IPS-18c (cell line): Measurements from ENCODE around the gene ZYX.
"Not testable (repeated sequence)": the region's sequence is repeated elsewhere in the genome, so short reads cannot be mapped to it uniquely, and the experiment has no call there.

Experiments
- H3K4me3 ChIP-seq: 2 replicates; pipeline ENCODE4 v1.7.0; 2013; ENCODE audit warnings: low read depth, mild to moderate bottlenecking, low read length, moderate library complexity; ENCODE audit not compliant: insufficient read depth
- H3K9me3 ChIP-seq: one replicate; pipeline ENCODE4 v1.6.1; 2013; ENCODE audit warnings: mild to moderate bottlenecking, low read length, moderate library complexity; ENCODE audit not compliant: control insufficient read depth, insufficient read depth

The ZYX gene

DNA sequence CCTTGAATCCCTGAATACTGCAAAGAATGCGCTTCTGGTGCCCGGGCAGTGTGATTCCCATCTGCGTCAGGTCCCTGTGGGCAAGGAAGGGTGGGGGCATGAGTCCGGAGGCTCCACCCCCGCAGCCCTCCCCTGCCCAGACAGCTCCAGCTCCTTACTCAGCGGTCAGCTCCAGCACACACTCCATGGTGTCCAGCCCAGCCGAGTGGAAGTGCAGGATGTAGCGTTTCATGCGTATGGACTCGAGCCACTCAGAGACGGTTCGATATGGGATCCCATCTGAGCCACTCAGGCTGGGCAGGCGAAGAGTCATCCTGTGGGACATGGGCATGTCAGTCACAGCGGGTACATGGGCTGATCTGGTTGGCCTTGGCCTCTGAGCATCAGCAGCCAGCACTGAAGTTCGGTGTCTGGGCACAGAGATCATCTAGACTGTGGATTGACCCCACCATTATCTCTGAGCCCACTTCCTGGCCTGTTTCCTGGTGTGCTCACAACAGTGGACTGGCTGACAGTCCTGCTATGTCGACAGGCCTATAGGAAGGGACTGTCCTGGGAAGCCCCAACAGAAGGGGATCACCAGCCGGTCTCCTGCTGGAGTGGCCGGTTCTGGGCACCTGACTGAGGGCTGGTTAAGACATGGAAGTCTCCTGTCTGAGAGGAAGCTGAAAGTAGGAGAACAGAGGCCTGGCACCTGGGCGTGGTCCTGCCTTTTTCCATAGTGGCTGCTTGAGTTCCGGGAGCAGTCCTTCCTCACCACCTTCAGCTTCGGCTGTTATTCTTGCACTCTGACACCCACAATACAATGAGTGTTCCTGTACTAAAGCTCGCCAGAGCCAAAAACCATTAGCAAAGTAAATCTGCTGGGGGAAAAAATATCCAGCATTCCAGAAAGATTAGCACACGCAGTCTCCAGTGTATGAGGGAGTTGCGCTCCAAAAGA, 10.6 kb downstream of the ZYX start:
- H3K4me3 ChIP-seq = no peak overlapping the region

DNA sequence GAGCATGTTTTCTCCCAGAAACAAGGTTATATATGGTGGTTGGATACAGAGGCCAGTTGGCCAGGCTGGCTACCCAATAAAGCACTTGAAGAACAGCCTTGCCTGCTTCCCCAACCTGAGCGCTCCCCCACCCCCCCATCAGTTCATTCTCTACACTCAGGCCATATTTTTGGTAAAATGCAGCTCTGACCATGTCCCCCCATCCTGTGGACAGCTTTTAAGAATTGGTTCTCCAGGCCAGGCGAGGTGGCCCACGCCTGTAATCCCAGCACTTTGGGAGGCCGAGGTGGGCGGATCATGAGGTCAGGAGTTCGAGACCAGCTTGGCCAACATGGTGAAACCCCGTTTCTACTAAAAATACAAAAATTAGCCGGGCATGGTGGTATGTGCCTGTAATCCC, 11.3 kb downstream of the ZYX start:
- H3K9me3 ChIP-seq, H3K4me3 ChIP-seq: not testable (repeated sequence)

More for the DNA sequence above, 10.6 kb downstream of the ZYX start:
- H3K9me3 ChIP-seq = no peaks in the 10 kb centered on the region

DNA sequence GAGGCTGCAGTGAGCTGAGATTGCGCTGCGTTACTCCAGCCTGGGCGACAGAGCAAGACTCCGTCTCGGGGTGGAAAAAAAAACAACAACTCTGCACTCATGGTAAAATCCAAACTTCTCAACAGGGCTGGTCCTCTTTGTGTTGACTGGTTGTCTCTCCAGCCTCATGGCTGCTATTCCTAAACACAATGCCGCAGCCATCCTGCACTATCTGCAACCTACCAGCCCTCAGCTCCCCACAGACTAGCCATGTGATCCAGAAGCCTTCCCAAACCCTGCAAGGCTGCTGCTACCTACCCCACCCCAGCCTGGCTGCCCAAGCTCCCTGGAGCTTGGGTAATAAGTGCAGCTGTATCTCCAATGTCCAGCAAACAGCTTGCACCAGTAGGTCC, 11.7 kb downstream of the ZYX start:
- no peak overlapping the region for H3K4me3 ChIP-seq
- H3K9me3 ChIP-seq = no peaks in the 10 kb centered on the region

DNA sequence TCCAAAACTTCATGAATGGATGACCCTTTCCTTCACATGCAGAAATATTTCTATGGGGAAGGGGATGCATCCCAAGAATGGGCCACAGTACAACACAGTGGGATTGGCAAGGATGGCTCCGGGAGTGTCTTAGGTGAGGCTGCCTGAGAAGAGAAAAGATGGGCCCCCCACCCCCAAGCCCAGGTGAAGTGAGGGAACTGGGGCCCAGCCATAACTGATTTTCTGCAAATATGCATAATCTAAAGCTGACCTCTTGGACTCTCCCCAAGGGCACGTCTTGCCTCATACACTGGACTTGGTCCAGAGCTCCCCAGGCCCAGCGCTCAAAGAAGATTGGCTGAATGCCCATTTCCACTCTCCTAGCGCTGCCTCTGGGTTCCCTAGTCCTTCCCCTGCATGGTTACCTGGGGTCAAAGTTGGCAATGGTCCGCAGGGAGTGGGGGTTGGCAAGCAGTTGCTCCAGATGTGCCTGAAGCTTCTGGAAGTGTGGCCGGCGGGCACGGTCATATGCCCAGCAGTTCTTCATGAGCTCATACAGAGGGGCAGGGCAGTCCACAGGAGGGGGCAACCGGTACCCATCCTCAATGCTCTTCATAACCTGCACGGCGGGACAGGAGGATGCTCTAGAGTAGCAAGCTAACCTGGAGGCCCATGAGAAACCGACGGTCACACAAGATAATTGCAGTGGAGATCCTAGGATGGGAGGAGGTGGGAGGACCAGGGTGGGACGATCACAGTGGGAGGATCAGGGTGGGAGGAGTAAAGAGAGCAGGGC, 12.3 kb downstream of the ZYX start:
- Histone ChIP-seq H3K9me3 (no peaks in the 10 kb centered on the region), H3K4me3 (no peak overlapping the region)

DNA sequence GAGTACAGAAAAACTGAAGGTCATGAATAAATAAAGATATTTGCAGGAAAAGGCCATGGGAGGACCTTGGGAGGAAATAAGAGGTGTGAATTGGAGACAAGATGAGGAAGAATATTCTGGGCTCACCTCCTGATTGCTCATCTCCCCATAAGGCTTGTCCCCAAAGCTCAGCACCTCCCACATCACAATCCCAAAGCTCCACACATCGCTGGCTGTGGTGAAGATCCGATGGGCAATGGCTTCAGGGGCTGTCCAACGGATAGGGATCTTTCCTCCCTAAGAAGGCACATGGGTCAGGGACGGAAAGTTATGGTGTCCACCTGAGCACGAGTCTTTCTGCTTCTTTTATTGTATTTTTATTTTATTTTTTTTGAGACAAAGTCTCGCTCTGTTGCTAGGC, 12.9 kb downstream of the ZYX start:
- Histone ChIP-seq H3K4me3 (no peak overlapping the region), H3K9me3 (no peaks in the 10 kb centered on the region)

DNA sequence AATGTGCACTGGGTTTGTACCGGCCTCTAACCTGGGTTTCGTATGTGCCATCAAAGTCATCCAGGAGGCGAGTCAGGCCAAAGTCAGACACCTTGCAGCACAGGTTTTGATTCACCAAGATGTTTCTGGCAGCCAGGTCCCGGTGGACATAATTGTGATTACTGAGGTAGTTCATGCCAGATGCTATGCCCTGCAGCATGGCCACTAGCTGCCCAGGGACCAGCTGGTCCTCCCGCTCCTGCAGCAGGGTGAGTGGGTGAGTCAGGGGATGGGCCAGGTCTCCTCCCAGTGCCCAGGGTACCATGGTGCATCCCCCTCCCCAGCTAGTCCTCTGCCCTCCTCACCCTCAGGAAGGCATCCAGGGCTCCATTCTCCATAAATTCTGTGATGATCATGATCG, 13.6 kb downstream of the ZYX start:
- Histone ChIP-seq H3K9me3 (no peaks in the 10 kb centered on the region), H3K4me3 (no peak overlapping the region)

DNA sequence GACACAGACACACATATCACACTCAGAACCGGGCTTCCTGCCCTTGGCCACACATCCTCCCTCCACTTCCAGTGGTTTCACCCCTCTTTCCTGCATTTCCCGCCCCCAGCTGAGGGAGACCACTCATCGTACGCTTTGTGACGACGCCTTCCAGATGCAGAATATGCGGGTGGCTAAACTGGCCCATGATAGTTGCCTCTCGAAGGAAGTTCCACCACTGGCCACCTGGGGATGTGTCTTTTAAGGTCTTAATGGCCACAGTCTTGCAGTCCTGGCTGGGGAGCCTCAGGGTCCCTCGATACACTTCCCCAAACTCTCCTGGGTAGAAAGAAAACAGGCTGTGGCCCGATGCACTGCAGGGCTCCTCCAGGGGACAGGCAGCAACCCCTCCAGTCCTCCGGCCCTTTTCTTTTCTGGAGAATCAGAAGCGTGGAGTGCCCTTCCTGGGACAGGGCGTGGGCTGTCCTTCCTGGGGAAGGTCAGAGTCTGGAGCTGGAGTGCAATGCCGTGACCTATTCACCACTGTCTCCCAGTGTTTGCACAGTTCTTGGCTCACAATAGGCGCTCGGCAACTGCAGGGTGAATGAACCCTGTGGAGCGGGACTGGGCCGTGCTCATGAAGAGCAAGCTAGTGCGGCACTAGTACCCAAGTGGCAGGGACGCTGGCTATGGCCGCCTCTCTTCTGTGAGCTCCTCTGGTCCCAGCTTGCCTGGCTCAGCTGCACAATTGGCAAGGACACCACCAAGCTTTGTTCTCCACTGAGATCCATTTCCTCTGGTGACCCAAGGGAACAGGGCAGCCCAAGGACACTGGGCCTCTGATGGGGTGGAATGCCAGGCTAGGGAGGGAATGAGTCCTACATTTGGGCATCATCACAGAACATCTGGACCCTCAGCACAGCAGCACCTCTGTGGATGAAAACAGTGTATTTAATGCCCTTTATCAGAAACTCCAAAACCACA, 14.3 kb downstream of the ZYX start:
- Histone ChIP-seq H3K9me3 (no peaks in the 10 kb centered on the region), H3K4me3 (no peak overlapping the region)

DNA sequence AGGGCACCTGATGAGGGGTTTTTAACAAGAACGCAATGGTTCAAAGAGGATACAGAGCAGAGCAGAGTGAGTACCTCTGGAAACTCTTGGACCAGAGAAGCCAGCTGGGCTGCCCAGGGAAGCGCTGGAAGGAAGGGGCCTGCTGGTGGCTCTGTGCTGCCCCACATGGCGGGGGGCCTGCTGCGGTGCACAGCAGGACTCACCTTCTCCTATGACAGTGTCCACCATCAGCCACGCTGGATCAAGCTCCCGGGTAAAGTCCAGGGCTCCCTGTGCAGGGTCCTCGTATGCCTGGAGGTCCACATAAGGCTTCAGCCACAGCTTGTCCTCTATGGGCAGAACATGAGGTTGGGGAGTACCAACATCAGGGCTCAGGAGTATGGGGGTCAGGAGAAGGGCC, 15.0 kb downstream of the ZYX start:
- H3K9me3 ChIP-seq = no peaks in the 10 kb centered on the region
- H3K4me3 ChIP-seq = no peak overlapping the region

DNA sequence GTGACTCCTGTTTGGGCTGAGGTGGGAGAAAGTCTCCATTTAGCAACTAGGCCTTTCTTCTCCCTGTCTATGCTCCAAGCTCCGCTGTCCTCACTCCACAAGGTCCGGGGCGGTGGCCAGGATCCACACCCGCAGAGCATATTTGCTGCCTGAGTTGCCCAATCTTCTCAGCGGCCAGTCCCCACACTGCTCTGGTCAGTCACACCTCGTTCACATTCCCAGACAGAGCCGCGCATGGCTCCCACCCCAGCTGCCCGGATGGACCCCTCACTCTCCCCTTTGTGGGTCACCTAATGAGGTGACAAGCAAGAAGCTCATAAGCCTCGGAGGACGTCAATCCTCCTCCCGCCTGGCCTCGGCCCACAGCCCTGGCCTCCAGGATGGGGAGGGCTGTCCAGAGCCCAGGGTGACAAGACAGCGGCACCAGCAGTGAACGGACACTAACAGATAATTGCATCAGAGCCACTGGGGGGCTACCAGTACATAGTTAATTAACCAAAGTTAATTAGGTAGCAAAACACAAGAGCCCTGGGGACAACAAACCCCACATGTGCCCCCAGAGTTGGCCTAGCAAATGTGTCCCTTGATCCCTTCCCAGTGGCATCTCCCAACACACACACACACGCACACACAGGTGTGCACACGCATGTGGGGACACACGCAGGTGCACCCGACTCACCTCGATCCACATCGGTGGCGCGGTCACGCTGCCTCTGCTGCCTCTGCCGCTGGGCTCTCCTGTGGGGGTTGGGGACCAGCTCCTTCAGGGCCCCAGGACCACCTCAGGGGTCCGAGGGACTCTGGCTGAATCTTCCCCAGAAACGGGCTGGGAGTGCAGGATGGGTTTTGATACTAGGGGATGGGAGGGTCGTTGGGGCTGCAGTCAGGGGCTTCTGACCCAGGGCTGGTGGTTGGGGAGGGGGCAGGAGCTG, 15.7 kb downstream of the ZYX start:
- H3K4me3 ChIP-seq = no peak overlapping the region
- H3K9me3 ChIP-seq = no peaks in the 10 kb centered on the region

DNA sequence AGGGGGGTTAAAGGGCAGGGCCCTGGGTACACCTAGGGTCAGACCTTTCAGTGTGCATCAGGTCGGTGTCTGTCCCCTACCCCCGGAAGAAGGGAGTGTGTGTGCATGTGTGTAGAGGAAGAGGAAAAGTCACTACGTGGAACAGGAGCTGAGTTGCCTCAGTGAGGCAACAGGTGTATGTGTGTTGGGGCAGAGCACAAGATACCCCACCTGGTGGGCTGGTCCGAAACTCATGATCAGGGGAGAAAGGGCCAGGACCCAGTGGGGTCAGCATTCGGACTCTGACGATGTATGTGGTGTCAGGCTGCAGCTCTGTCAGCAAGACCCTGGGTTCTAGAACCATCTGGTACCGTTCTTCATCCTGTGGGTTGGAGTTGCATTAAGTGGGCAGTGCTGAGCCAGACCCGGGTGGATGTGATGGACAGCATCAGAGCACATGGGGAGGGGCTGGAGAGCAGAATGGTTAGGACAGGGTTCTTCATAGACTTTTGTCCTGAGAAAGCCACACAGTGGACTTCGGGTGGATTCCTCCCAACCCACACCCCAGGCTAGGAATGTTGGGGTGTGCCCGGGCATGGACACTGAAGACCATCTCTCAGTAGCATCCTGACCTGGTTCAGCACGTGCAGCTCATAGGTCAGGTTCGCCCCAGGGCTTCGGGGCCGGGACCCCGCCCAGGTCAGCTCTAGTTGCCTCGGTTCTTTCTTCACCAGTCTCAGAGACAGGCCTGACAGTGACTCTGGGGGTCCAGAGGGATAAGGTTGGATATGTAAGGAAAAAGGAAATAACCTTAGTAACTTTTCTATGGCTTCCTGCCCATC, 16.8 kb downstream of the ZYX start:
- no peak overlapping the region for H3K4me3 ChIP-seq
- no peaks in the 10 kb centered on the region for H3K9me3 ChIP-seq

DNA sequence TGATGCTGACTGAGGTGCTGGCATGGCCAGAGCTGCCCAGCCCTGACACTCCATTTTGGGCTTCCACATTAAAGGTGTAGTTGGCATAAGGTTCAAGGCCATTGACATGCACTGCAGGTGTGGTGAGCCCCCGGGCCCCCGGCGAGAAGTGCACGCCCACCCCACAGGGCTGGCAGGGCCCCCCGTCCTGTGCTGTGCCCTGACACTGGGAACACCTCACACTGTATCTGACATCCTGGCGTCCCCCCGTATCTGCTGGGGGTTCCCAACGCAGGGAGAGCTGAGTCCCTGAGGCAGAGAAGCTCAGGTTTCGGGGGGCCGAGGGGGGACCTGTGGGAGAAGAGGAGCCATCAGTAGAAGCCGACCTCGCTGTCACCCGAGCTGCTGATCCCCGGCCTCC, 17.5 kb downstream of the ZYX start:
- Histone ChIP-seq H3K9me3 (no peaks in the 10 kb centered on the region), H3K4me3 (no peak overlapping the region)

DNA sequence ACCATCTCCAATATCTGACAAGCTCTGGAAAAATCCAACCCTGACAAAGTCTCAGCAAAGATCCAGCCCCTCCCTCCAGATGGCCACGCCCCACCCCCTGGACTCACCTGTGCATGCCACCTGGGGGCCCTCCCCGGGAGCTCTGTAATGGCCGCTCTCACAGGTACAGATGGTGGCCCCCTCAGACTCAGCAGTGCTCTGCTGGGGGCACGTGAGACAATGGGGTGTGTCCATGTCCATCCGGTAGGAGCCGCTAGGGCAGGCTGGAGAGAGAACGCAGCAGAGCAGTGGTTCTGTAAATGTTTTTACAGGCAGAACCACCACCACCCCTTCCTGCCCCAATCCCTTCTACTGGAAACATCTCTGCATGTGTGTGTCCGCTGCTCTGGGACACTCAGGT, 18.0 kb downstream of the ZYX start:
- Histone ChIP-seq H3K9me3 (no peaks in the 10 kb centered on the region), H3K4me3 (no peak overlapping the region)

DNA sequence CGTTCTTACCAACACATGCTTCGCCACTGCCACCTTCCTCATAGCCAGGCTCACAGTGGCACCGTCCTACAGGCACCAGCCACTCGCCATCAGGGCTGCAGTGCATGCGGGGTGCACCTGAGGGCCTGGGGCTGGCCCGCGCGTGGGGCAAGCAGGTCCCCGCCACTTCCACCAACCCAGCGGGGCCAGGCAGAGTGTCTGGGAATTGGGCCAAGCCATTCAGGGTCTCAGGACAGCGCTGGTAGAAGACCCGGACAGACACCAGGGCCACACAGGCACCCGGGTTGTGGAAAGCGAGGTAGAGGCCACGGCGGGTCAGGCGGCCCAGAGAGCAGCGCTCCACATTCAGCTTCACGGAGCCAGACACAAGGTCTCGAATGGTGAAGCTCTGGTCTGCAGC, 18.5 kb downstream of the ZYX start:
- no peak overlapping the region for H3K4me3 ChIP-seq
- H3K9me3 ChIP-seq = no peaks in the 10 kb centered on the region

DNA sequence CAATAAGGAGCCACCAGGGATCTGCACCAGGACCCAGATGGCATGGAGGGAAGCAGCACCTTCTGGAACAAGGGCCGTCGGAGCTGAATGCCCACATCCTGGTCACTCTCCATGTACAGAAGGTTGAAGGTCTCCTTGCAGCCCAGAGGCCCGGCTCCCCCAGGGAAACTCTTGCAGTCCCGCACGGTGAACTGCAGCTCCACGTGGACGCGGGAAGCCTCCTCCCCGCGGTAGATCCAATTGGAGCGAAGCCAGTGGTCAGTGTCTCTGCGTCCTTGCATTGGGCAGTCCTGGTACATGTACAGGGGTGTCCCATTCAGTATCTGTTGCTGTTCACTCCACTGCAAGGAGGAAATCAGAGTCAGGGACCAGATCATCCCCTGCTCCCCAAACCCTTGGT, 20.1 kb downstream of the ZYX start:
- Histone ChIP-seq H3K4me3 (no peak overlapping the region), H3K9me3 (no peaks in the 10 kb centered on the region)

DNA sequence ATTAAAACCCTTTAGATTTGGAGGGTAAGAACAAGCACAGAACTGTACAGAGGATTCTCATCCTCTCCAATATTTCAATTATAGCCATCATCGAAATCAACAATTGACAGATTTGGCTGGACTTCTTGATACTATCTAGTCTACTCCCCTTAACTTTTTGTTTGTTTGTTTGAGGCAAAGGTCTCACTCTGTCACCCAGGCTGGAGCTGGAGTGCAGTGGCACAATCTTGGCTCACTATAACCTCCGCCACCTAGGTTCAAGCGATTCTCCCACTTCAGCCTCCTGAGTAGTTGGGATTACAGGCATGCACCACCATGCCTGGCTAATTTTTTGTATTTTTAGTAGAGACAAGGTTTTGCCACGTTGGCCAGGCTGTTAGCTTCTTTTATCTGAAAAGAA, 21.1 kb downstream of the ZYX start:
- not testable (repeated sequence) for H3K4me3 ChIP-seq, H3K9me3 ChIP-seq
